GM19240 (cell line): ENCODE data around the gene TTYH3.
"Not testable (repeated sequence)": the region's sequence is repeated elsewhere in the genome, so short reads cannot be mapped to it uniquely, and the experiment has no call there.

Experiments used
- DNase-seq: peaks from one replicate; pipeline ENCODE4 v3.0.0; 2011; ENCODE audit warnings: low spot score; ENCODE audit not compliant: insufficient read length

Gene TTYH3

DNA sequence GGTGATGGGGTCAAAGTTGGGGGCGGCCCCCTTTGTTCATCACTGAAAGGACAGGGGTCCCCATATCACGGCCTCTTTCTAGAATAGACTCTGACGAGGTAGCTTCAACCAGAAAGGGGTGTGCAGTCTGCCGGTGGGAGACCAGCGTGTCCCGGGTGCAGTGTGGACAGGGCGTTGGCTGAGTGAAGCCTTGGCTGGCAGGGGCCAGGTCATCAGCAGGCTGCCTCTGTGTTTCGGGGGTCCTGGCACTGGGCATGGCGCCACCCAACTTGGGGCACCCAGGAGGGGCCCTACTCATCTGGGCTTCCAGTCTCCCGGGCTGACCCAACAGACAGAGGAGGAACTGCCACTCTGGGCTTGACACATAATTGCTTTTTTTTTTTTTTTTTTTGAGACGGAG lies 52.7 kb downstream of the TTYH3 start:
- DNase-seq = no peak

DNA sequence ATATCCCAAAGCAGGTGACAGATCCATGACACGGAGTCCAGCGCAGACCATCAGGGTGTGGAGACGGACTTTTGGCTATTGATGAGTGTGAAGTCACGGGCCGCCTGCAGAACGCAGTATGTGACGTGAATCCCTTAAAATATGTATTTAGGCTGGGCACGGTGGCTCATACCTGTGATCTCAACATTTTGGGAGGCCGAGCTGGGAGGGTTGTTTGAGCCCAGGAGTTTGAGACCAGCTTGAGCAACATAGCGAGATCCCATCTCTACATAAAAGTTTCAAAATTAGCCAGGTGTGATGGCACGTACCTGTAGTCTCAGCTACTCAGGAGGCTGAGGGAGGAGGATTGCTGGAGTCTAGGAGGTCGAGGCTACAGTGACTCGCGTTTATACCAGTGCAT lies 54.3 kb downstream of the TTYH3 start:
- DNase-seq = no peak

- DNase-seq = no peak
Observed at GRCh38 chr7:2687338-2687869, 55.6 kb downstream of the TTYH3 start.

DNA sequence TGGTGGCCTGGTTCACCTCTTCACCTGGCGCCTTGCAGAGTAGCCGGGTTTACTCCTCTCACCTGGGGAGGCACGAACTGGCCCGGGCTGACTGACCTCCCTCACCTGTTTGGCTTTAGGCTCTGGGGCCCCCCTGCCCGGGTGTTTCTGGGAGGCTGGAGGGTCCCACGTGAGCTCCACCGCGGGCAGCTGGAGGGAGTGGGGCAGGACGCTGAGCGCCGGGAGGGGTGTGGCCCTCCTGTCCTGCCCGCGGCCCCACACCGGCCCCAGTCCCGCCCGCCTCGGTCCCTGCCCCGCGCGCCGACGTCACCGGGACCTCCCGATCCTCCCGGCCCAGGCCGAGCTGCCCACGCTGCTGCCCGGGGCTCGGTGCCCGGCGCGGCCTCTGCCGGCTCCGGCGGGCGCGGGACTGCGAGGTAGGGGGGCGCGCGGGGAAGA lies 56.1 kb downstream of the TTYH3 start, which contains the start of gene AMZ1:
TSS of gene AMZ1 (plus strand) at position 322 of the 438 bp plus-strand sequence. CDS start 12,250 bp downstream, outside the sequence.
- no peak for DNase-seq

DNA sequence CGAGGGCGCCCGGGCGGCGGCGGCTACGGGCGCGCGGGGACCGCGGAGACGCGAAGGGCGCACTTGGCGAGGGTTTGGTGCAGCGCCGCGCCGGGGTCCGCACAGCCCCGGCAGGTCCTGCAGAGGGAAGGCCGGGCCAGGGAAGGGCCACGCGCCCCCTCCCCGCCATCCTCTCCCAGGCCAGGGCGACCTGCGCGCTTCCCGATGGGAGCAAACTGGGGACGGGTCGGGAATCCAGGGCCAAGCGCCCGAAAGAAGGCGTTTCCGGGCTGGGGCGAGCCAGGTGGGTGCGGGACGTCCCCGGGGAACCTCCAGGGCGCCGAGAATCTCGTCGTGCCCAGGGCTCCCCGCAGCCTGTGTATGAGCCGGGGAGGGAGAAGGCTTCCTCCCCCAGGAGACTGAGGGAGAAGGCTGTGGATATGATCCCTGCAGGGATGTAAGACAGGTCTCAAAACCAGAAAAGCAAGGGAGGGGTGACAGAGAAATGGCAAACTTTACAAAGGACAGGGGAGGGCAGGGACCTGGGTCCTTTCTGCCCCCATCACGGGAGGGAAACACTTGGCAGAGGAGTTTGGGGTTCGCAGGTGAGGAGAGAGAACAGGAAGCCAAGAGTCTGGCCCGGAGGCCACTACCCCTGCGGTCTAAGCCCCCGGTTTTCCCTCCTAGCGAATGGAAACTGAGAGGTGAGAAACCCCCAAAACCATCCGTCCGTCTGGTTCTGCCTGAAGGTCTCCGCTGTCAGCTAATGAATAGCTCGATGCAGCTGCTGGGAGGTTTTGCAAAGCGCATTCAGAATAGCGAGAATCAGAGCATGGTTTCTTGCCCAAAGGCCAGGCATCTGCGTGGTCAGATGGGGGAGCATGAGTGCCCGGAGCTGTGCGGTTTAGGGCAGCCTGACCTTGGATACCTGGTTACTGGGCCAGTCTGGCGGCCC lies 56.9 kb downstream of the TTYH3 start:
- DNase-seq = peak; percentile 72

DNA sequence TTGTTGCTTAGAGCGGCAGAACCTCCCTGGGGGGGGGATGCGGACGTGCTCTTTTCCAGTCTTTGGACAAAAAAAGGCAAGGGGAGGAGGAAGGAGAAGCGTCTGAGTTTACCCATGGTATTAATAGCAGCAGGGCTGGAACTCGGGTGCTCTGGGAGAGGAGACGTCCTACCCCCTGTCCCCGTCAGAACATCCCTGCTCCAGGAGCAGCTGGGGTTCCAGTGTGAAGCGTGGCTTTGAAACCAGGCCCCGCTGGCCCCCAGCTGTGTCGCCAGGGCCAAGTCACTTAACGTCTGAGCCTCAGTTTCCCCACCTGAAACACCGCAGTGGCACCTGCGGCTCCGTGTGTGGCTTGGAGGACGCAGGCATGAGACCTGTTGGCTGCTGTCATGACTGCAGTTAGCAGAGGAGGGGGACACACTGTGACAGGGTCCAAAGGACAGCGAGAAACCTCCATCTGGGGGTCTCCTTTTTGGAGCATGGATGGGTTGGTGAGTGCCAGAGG lies 57.6 kb downstream of the TTYH3 start:
- DNase-seq = no peak

GRCh38 chr7:2689951-2690705 lies 58.3 kb downstream of the TTYH3 start:
- DNase-seq = no peak

DNA sequence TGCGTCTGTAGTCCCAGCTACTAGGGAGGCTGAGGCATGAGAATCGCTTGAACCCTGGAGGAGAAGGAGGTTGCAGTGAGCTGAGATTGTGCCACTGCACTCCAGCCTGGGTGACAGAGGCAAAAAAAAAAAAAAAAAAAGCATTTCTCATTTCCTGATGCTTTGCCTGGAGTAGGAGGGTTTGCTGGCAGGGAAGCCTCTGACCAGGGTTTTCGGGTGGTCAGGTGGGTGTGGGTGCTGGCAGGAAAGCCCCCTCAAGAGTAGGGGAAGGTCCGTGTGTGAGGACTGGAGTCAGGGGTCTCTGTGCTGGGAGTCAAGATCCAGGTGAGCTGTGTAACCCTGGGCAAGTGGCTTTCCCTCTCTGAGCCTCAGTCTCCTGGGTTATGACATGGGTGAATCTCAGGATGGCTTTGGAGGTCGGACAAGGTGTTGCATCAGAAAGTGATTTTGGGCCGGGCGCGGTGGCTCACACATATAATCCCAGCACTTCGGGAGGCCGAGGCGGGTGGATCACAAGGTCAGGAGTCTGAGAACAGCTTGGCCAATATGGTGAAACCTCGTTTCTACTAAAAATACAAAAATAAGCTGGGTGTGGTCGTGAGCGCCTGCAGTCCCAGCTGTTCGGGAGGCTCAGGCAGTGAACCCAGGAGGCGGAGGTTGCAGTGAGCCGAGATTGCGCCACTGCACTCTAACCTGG lies 59.4 kb downstream of the TTYH3 start:
- DNase-seq = no peak

GRCh38 chr7:2691932-2692439 lies 60.2 kb downstream of the TTYH3 start:
- not testable (repeated sequence) for DNase-seq

DNA sequence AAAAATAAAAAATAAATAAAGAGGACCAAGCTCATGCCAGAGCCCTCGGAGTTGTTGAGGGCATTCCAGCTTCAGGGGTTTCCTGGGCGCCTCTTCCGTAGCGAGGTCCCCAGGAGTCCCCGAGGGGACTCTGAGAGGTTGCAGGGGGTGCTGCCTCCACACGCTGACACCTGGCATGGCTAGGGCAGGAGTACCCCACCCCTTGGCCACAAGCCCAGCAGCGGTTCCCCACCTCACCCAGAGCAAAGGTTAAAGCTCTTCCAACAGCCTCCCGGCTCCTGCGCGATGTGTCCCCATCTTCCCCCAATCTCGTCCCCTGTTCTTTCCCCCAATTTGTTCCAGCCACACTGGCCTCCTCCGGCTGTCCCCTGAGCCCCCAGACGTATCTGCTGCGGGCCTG lies 60.8 kb downstream of the TTYH3 start:
- no peak for DNase-seq

GRCh38 chr7:2693420-2694121 lies 61.8 kb downstream of the TTYH3 start:
- DNase-seq = not testable (repeated sequence)

DNA sequence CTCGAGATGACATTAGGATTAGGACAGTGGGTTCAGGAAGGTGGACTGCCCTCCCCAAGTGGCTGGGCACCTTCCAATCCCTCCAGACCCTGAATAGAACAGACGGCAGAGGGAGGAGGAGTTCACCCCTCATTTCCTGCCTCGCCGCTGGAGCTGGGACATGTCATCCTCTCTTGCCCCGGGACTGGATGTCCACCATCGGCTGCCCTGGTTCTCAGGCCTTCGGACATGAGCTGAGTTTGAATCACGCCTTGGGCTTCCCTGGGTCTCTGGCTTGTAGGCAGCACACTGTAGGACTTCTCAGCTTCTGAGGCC lies 62.3 kb downstream of the TTYH3 start:
- DNase-seq = not testable (repeated sequence)

DNA sequence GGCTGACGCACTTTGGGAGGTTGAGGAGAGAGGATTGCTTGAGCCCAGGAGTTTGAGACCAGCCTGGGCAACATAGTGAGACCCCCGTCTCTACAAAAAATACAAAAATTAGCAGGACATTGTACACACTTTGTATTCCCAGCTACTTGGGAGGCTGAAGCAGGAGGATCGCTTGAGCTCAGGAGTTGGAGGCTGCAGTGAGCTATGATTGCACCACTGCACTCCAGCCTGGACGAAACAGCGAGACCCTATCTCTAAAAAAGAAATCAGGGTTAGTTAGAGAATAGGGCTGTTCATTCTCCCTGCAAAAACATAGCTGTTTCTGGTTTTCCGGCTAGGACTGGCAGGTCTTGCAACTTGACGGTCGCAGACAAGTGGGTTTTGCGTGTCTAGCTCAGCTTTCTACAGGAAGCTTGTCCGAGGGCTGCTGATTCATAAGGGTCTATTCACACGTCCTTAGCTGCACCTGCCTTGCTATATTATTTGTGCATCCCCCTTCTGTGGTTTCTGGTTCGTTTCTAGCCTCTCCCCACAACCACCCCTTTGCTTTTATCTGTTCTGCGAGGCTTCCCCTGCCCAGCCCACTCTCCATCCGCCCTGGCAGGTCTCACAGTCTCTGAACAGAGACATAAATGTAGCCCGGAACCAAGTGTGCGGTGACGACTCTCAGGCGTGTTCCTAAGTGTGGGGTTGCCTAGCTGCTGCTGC lies 66.9 kb downstream of the TTYH3 start:
- peak; percentile 97 for DNase-seq

DNA sequence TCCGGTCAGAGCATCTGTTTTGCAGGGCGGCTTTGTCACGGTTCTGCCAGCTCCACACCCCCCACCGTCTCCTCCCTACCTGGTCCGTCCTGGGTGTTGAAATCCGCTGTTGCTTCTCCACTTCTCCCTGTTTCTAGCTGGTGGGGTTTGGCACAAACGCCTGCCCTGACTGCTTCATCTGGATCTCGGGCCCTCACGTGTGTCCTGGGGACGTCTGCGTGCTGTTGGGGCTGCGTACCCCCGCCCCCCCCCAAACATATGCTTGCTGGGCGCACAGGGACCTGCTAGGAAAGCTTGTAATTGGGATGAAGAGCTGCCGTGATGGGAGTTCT lies 67.5 kb downstream of the TTYH3 start:
- no peak for DNase-seq

DNA sequence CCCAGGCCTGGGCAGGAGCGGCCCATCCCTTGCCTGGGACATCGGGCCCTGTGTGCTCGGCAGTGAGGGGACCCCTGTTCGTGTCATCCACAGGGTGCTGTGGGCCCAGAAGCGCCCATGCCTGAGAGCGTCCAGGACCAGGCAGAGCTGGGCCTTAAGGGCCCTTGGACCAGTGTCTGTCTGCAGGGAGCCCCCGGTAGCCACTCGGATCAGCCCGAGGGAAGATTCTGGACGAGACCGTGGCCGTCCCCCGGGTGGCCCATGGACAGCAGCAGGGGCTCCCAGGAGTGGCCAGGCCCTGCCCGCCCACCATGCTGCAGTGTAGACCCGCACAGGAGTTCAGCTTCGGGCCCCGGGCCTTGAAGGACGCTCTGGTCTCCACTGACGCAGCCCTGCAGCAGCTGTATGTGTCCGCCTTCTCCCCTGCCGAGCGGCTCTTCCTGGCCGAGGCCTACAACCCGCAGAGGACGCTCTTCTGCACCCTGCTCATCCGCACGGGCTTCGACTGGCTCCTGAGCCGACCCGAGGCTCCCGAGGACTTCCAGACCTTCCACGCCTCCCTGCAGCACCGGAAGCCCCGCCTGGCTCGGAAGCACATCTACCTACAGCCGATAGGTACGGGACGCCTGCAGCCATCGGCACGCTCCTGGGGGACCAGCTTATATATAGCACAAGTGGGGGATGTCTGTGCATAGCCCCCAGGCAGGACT lies 68.5 kb downstream of the TTYH3 start:
- DNase-seq = no peak

DNA sequence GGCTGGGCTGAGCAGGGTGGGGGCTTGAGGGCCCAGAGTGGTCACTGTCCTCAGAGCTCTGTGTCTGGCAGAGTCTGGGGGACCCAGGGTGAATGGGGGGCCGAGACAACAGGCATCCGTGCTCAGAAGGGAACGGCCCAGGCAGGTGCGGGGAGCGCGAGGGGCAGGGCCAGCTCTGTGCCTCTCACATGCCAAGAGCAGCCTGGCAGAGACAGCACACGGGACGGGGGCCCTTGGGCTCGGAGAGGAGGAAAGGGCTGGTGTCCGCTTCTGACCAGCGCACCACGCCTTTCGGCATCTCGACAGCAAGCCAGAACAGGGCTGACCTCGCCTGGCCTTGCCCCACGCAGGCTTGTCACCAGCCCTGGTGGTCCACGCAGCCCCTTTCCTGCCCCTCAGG lies 69.6 kb downstream of the TTYH3 start:
- no peak for DNase-seq

DNA sequence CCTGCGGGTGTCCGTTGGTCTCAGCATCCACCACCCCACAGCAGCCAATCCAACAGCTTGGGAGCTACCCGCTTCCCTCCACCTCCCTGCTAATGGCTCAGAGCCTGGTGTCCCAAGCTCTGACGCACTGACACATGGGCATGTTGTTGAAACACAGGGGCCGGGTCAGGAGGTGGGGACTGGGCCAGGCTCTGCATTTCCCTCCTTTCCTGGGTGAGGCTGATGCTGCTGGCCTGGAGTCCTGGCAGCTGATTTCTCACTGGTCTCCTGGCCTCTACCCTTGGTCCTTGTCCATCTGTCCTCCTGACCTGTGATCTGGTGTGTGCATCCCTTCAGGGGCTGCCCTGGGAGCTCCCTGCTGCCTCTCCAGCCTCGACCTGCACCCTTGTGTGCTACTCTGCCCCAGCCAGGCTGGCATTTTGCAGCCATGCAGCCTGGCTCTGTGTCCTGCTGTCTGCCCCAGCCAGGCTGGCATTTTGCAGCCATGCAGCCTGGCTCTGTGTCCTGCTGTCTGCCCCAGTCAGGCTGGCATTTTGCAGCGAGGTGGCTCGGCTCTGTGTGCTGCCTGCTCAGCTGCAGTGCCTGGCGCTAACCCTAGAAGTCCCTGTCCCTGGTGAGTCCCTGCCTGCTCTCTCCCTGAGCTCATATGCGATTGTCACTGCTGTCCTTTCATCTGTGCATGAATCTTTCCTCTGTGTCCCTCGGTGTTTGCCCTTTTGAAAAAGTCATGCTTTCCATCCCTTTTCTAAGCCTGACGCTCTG lies 70.2 kb downstream of the TTYH3 start:
- no peak for DNase-seq

- DNase-seq = no peak
Observed at GRCh38 chr7:2702594-2702957, 70.8 kb downstream of the TTYH3 start.
